Measurements from ENCODE around the gene SORT1. TPM values are rescaled to one million over a fixed set of nuclear protein-coding genes. Genes with fewer than 3 reads are reported as not detected.

The SORT1 gene
- total and polyA plus RNA-seq, 2 of the 4 experiments (the other 2 are of a cell fraction): 15.8 to 16.7 TPM

GRCh38 chr1:109280862-109281261, 116.9 kb downstream of the SORT1 start:
- H3K9ac ChIP-seq (ENCODE audit: low read depth, low read length): no peak overlapping the region; the same call in 1 of the 2 replicates
- no peak overlapping the region for H3K4ac ChIP-seq (ENCODE audit: low read depth, low read length)
- no peaks in the 10 kb centered on the region for H3K27me3 ChIP-seq (ENCODE audit: control insufficient read depth, insufficient read depth, low read length)
- no peak overlapping the region for H3K56ac ChIP-seq (ENCODE audit: extremely low read depth, insufficient read depth, low read length)
- intact Hi-C loops (cut with micrococcal nuclease) (loop anchor here (10.0 kb wide), 1 partner anchor 344 kb away; no protein-coding TSS in a partner anchor), in situ Hi-C loops (cut with MboI; ENCODE audit: low sequenced_read_pairs) (no loop called here), dilution Hi-C loops (cut with HindIII; ENCODE audit: low sequenced_read_pairs, unreplicated experiment) (no loop called here)
- H3K23ac ChIP-seq (ENCODE audit: low read depth, low read length): peak overlapping the region; percentile 93; the same call in 1 of the 2 replicates
- no peak overlapping the region for H2BK15ac ChIP-seq (ENCODE audit: low read depth, low read length)
- H3K27ac ChIP-seq (ENCODE audit: insufficient read depth, low read length): no peak overlapping the region
- ATAC-seq (ENCODE audit: low read depth): no peak
- H3K14ac ChIP-seq (replicated peaks; ENCODE audit: low read depth, low read length): no peak overlapping the region
- peaks cover 6% of the 10 kb centered on the region for H3K36me3 ChIP-seq (ENCODE audit: control insufficient read depth, insufficient read depth, low read length)
- no CpG with 5 or more reads among the region's 12 CpGs for WGBS, 2 experiments (ENCODE audit: extremely low coverage in 2 of 2, insufficient read length in 1 of 2)
- no peak overlapping the region for H3K4me3 ChIP-seq (ENCODE audit: insufficient read depth, low read depth, low read length)
- H2BK5ac ChIP-seq (ENCODE audit: low read depth, low read length, poor library complexity, severe bottlenecking): no peak overlapping the region
- ChIA-PET CTCF (no interaction called here), POLR2A (ENCODE audit: unreplicated experiment) (no interaction called here)
- H3K79me1 ChIP-seq (ENCODE audit: low read depth in 1 of 2, low read length in 2 of 2): peaks cover 15 to 56% of the 10 kb centered on the region in 2 experiments
- DNase-seq: no peak
- peaks cover 6% of the 10 kb centered on the region; the same call in 1 of the 2 replicates for H3K9me1 ChIP-seq (ENCODE audit: insufficient read depth, low read length)
- no TSS peak for BruUV-seq (replicated peaks)
- peak overlapping the region; percentile 47 for H2AK9ac ChIP-seq (replicated peaks; ENCODE audit: low read depth, low read length, poor library complexity)
- H2BK120ac ChIP-seq (ENCODE audit: low read depth, low read length): no peak overlapping the region
- peak overlapping the region; percentile 0; the same call in 1 of the 2 replicates for H2AK5ac ChIP-seq (ENCODE audit: low read depth, low read length)
- TF ChIP-seq CHD1 (IDR thresholded peaks at IDR 0.05; ENCODE audit: low read depth, low read length): no peak
- TF ChIP-seq SMC3 (IDR thresholded peaks at IDR 0.05; ENCODE audit: low read depth, low read length): no peak
- no peak for TF ChIP-seq RFX5 (IDR thresholded peaks at IDR 0.05; ENCODE audit: low read depth, low read length)
- TF ChIP-seq CTCF (conservative IDR thresholded peaks at IDR 0.05; ENCODE audit: low read depth, low read length): no peak
- no peak for TF ChIP-seq ELK1 (IDR thresholded peaks at IDR 0.05; ENCODE audit: borderline replicate concordance, low read depth, low read length)
- no peak for TF ChIP-seq USF2 (IDR thresholded peaks at IDR 0.05; ENCODE audit: low read depth, low read length)
- no peak for TF ChIP-seq MXI1 (IDR thresholded peaks at IDR 0.05; ENCODE audit: borderline replicate concordance, low read depth, low read length)
- no peak for TF ChIP-seq BHLHE40 (IDR thresholded peaks at IDR 0.05; ENCODE audit: low read depth, low read length)
- TF ChIP-seq MAFK (IDR thresholded peaks at IDR 0.05; ENCODE audit: low read depth, low read length): no peak
- TF ChIP-seq POLR2A (IDR thresholded peaks at IDR 0.05; ENCODE audit: low read depth, low read length): no peak
- no peak for TF ChIP-seq RCOR1 (IDR thresholded peaks at IDR 0.05; ENCODE audit: insufficient replicate concordance, low read length)
- no peak for TF ChIP-seq NFE2L2 (IDR thresholded peaks at IDR 0.05; ENCODE audit: low read depth, low read length)
- TF ChIP-seq MAZ (IDR thresholded peaks at IDR 0.05; ENCODE audit: borderline replicate concordance, low read depth, low read length): no peak
- no peak for TF ChIP-seq CEBPB (IDR thresholded peaks at IDR 0.05; ENCODE audit: low read depth, low read length)
- TF ChIP-seq RAD21 (IDR thresholded peaks at IDR 0.05; ENCODE audit: low read length): no peak
- TF ChIP-seq FOS (IDR thresholded peaks at IDR 0.05; ENCODE audit: low read depth, low read length): no peak
- H3K4me2 ChIP-seq (ENCODE audit: low read depth, low read length): no peak overlapping the region
- no peak overlapping the region for H4K91ac ChIP-seq (ENCODE audit: insufficient read depth, low read depth, low read length)
- peaks cover 8% of the 10 kb centered on the region for H3K4me1 ChIP-seq (ENCODE audit: control insufficient read depth, insufficient read depth, low read length)
- H2BK20ac ChIP-seq (ENCODE audit: low read depth, low read length): no peak overlapping the region
- H3K9me3 ChIP-seq (ENCODE audit: control insufficient read depth, insufficient read depth, low read length): no peaks in the 10 kb centered on the region
- no peak overlapping the region; a peak in 2 of 4 replicates for H4K8ac ChIP-seq (ENCODE audit: low read depth in 2 of 2, low read length in 2 of 2)
- H3K18ac ChIP-seq (ENCODE audit: low read depth, low read length): no peak overlapping the region
- no peak overlapping the region for H2AFZ ChIP-seq (replicated peaks; ENCODE audit: low read length, poor library complexity)
- no peaks in the 10 kb centered on the region for H4K20me1 ChIP-seq (ENCODE audit: insufficient read depth, low read length)
- no peak overlapping the region for H4K5ac ChIP-seq (ENCODE audit: low read depth, low read length)
